HG03060 (cell line): ENCODE data around the gene IRF8.
"Not testable (repeated sequence)": the region's sequence is repeated elsewhere in the genome, so short reads cannot be mapped to it uniquely, and the experiment has no call there.

Source experiments
- ATAC-seq: cut with Tn5 transposase; IDR thresholded peaks from one replicate; pipeline ENCODE4 v1.9.1; 2021; ENCODE audit warnings: low read depth, moderate number of reproducible peaks; ENCODE audit not compliant: unreplicated experiment

The IRF8 gene

DNA sequence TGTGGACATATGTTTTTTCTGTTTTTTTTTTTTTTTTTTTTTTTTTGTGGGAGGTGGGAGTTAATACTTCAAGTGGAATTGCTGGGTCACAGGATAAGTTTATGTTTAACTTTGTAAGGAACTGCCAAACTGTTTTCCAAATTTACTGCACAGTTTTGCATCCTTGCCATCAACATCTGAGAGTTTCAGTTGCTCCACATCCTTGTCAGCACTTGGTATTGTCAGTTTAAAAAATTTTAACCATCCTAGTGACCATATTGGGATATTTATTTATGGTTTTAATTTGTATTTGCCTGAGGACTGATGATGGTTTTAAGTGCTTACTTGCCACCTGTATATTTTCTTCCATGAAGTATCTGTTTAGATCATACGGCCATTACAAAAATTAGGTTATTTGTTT is 34.0 kb upstream of the IRF8 start:
- ATAC-seq, result no peak

DNA sequence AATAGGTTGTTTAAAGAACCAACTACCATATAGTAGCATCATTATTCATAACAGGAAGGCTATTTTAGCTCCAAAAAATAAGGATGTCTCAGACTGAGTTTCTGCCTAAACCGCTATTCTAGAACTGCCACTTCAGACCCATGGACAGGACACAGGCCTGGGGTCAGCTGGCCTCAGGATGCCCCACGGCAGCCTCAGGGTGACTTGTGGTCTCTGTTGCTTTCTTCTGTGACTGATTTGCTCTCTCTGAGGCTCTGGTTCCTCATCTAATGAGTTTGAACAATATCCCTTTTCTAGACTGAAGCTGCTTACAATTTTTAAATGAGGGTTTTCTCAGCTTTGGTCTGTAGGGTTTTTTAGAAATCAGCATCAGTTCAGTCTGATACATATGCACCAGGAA is 31.8 kb upstream of the IRF8 start:
- ATAC-seq, result no peak

DNA sequence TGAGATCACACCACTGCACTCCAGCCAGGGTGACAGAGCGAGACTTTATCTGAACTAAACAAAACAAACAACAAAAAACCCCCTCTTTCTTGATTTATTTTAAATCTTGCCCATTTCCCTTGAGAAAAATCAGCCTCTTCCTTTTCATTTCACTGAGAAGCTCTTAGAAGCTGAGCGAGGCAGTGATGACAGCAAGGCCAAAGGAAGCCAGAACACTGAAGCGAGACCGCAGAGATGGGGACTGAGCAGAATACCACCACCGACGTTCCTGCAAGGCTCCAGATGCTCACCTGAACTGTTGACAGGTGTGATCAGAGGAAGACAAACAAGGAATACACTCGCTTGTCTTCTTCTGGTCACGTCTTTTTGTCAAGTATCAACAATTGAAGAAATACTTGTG is 30.5 kb upstream of the IRF8 start:
- ATAC-seq, result no peak

DNA sequence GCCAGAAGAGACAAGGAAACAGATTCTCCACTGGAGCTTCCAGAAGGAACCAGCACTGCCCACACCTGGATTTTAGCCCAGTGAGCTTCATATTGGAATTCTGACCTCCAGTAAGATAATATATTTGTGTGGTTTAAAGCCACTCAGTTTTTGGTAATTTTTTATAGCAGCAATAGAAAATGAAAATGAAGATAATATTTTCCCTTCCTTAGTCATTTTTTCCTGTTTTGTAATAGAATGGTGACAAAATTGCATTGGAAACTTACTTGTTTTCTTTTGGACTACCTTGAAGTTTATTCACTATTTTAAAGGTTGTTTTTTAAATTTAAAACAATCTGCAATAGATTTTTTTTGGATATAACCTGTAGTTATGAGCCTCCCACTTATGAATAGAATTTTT is 29.8 kb upstream of the IRF8 start:
- ATAC-seq, result no peak

DNA sequence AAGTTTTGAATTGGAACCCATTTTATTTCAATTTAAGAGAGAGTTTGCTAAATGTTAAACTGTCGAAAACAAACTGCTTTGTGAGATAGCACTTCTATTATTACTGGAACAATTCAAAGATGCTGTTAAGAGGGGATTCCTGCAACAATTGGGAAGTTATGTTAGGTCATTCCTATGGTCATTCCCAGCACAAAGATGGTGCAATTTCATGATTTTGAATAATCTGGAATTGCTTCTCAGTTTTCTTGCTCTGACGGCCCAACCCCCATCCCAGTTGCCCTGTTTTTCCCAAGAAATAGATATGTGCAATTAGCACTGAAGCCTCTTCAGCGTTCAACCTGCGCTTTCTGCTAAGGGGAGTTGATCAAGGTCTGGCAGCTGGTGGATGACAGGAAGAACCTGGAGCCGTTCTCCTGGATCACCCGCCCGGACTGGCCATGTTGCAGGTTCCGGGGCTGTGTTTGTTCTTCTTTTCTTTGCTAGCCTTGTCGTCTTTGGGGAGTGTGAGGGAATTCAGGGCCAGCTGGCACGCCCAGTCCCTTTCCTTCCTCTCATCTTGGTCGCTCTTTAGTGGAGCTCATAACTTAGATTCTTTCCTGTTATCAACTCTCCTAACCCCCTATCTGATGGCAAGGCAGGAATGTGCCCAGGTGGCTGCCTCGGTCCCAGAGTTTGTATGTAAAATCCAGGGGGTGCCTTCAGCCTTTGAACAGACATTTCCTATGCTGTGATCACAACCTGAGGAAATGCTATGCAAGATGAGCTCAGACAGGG is 29.0 kb upstream of the IRF8 start:
- ATAC-seq, result no peak

DNA sequence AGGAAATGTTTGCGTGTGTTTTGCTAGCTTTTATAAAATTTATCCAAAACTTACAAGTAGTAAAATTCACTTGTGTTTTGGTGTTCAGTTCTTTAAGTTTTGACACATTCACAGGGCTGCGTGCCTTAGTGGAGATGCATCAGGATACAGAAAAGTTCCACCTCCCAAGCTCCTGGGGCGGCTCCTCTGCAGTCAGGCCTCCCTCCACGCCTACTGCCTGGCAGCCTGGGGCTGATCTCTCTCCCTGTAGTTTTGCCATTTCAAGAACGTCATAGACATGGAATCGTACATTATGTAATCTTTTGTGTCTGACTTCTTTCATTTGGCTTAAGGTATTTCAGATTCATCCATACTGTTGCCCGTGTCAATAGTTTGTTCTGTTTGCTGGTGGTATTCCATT is 27.2 kb upstream of the IRF8 start:
- no peak for ATAC-seq

DNA sequence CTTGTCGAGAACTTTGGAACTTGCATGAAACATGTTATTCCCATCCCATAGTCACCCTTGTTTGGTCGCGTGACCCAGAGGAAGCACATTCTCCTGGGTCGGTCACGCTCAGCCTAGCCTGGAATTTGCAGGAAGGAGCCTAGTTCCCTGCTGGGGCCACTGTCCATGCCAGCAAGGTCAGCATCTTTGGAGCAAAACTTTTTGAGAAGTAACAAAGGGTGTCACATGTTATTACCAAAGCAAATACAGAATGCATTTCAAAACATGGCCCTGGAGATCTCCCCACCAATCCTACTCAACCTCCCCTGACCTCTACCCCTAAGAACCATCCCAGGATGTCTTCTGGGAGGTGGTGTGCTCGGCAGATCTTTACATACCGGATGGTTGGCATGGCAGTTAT is 26.2 kb upstream of the IRF8 start:
- ATAC-seq, result no peak

DNA sequence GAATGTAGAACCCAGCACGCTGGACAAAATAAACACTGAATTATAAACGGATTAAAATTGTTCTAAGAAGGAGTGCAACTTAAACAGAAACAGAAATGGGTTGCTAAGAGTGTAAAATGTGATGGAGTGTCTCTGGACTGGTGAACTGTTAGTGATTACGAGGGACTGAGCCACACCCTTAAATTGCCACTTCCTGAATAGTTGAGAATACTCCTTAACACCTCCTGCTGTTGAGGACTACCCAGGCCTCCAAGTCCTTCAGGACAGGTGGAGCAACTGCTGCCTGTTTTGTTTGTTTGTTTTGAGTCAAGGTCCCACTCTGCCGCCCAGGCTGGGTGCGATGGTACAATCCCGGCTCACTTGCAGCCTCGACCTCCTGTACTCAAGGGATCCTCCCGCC is 25.8 kb upstream of the IRF8 start:
- ATAC-seq, result no peak

DNA sequence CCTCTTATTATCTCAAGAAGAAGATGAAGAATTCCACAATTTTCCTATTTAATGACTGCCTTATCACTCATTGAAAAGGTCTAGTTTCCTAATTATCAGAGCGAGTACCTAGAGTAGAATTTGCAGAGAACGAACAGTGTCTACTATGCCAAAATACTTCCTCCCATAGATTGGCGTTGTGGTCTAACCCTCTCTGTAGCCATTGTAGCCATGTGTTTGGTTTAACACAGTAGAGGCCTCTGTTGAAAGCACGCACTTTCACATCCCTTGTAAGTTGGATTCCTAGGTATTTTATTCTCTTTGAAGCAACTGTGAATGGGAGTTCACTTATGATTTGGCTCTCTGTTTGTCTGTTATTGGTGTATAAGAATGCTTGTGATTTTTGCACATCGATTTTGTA is 24.9 kb upstream of the IRF8 start:
- not testable (repeated sequence) for ATAC-seq

DNA sequence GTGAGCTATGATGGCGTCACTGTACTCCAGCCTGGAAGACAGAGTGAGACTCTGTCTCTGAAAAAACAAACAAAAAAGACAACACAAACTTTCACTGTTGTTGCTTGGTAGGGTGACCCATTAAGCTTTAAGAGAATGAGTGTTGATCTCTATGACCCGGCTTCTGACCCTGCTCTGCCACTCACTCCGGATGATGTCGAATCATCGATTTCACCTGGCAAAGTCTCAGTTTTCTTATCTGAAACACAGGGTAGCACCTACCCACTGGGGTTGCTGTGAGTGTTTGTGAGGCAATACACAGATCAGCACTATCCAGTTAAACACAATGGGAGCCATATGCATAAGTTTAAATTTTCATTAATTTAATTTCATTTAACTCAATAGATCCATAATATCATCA is 20.6 kb upstream of the IRF8 start:
- ATAC-seq, result no peak

DNA sequence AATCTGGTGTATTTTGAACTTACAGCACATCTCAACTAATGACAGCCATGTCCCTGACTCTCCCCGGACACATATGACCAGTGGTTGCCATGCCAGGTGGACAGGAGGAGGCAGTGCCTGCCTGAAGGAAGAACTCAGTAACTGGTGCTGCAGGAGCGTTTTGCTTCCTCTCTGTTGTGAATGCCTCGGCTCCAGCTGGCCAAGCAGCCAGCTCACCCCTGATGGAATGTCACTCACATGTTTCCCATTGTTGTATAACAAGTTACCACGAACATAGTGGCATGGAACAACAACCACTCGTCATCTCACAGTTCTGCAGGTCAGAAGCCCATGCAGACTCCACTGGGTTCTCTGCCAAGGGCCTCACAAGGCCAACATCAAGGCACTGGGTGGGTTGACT is 20.1 kb upstream of the IRF8 start:
- no peak for ATAC-seq

DNA sequence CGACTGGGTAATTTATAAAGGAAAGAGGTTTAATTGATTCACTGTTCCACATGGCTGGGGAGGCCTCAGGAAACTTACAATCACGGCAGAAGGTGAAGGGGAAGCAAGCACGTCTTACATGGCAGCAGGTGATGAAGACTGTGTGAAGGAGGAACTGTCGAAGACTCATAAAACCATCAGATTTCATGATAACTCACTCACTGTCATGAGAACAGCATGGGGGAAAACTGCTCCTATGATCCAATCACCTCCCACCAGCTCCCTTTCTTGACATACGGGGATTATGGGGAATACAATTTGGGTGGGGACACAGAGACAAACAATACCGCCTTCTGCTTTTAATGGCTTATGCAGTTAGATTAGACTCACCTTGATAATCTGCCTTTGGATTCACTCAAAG is 19.4 kb upstream of the IRF8 start:
- no peak for ATAC-seq

DNA sequence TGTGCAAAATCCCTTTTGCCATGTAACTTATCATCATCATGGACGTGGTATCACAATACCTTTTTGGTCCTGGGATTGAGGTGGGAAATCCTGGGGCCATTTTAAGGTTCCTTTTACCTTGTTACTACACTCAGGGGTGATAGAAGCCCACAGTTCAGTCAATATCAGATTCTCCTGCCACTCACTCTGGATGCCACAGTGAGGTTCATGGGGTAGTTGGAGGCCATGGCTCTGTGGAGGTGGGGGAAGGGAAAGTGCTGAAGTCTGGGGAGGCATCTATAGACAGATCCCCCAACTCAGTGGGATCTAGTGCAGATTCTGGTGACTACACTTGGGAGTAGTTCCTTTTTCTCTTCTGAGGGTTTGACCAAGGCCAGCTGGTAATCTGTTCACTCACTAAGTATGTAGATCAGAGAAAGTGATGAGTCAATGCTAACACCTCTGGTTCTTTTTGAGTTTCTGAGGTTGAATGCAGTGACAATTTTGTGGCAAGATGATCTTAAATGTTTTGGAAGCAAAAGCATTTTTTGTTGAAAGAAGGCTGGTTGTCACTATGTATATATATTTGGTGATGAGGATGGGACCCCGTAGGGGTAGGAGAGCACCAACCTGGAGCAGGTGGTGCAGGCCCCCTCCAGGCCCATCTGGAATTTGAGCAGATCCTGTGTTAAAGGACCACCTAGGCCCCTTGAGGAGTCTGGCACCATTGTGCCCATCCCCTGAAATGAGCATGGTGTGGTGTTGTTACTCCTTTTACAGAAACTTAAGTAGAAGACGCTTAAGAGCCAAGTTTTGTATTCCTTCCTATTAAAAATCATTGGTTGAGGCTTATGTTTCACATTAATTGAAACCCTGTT is 18.8 kb upstream of the IRF8 start:
- ATAC-seq, result peak; percentile 63

DNA sequence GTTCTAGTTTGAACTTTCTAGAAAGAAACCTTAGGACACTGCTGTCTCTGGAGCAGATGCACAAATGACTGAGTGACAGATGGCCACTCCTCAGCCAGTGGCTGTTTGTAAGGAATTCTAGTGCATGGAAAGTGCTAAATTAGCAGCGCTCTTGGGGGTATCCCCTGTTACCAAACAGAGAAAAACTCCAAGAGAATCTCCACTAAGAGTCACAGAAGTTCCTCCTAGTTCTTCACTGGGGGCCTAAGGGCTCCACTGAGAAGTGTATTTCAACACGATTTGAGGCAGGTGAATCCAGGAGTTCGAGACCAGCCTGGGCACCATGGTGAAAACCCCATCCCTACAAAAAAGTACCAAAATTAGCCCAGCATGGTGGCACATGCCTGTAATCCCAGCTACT is 18.1 kb upstream of the IRF8 start:
- no peak for ATAC-seq

DNA sequence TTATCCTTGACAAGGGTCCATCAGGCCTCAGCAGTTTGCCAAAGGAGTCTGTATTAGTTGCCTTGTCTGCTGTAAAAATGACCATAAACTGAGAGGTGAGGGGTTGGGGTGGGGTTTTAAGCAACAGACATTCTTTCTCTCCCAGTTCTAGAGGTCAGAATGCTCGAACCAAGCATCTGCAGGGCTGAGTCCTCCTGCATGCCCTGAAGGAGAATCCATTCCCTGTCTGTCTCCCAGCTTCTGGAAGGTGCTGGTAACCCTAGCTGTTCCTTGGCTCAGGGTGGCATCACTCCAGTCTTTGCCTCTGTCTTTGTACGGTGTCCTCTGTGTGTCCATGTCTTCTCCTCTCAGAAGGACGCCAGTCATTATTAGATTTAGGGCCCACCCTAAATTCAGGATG is 17.5 kb upstream of the IRF8 start:
- ATAC-seq, result no peak

DNA sequence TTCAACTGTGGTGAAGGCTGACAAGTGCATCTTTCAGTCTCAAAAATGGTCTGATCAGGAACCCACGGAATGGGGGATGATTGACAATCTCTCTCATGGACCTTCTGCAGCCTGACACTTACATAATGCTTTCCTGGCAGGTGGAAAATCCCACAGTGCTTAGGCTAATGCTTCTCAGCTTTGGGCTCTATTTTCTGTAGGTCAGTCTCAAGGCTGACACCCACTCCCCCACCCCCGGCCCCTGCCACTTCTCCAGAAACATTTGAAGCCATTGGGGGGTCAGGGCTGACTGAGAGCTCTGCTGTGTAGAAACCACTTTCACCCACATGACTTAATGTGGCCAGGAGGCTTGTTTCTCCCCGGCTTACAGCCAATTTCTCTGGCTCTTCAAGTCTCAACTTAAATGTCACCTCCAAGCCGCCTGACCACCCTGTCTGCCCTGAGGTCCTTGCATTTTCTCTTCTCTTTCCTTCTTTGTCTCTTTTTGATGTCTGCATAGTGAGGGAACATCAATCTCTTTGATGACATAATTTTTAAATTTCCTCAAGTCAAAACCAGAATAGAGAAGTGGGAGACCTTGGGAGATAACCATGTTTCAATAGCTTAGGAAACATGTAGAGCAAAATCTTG is 16.7 kb upstream of the IRF8 start:
- no peak for ATAC-seq

DNA sequence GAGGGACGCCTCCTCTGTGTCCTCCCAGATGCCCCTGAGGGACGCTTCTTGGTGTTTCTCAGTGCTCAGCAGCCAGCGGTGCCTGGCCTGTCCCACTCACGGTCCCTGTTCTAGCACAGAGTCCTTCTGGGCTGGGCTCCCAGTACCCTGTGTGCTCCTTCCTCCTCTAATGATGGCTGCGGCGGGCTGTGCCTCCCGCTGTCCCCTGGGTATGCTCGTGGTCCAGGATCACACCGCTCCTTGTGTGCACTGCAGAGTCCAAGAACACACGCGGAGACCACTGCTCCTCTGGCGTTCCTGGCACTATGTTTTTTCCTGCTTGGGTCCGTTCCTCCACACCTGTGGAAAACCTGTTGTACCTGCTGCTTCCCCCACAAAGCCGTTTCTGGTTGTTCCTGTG is 15.1 kb upstream of the IRF8 start:
- ATAC-seq, result no peak

DNA sequence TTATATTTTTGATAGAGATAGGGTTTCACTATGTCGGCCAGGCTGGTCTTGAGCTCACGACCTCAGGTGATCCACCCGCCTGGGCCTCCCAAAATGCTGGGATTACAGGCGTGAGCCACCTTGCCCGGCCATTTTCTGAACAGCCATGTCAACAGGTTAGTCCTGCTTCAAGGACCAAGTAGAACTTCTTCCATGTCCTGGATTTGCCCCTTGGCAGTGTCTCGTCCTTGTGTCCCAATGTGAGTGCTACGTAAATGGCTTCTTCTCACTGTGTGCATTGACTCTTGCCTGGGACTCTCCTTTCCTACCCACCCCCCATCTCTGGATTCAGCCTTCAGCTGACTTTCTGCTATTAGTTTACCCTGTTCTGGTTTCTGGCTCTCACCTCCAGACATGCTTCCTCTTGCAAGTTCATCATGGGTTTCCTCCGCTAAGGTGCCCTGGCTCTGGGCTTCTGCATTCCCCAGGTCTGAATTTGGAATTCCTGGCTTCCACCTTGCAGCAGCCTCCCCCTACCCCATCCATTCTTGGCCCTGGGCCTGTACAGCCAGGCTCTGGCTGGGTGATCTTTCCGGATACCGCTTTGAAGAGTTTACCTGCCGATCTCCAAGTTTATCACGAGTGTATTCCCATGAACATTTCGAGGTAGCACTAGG is 14.0 kb upstream of the IRF8 start:
- no peak for ATAC-seq

DNA sequence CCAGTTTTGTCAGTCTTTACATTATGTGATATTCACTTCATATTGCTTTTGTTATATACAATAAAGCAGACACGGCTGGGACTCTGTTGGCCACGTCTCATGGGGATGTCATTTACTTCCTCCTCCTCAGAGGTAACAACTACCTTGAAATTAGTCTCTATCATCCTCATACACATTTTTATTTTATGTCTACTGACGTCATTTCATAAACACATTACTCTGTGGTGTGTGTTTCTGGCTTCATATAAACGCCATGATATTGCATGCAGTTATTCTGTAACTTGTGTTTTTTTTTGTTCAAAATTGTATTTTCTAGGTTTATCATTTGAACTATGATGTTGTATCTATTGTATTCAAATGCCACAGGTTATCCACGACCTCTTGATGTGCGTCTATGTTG is 13.4 kb upstream of the IRF8 start:
- ATAC-seq, result no peak

DNA sequence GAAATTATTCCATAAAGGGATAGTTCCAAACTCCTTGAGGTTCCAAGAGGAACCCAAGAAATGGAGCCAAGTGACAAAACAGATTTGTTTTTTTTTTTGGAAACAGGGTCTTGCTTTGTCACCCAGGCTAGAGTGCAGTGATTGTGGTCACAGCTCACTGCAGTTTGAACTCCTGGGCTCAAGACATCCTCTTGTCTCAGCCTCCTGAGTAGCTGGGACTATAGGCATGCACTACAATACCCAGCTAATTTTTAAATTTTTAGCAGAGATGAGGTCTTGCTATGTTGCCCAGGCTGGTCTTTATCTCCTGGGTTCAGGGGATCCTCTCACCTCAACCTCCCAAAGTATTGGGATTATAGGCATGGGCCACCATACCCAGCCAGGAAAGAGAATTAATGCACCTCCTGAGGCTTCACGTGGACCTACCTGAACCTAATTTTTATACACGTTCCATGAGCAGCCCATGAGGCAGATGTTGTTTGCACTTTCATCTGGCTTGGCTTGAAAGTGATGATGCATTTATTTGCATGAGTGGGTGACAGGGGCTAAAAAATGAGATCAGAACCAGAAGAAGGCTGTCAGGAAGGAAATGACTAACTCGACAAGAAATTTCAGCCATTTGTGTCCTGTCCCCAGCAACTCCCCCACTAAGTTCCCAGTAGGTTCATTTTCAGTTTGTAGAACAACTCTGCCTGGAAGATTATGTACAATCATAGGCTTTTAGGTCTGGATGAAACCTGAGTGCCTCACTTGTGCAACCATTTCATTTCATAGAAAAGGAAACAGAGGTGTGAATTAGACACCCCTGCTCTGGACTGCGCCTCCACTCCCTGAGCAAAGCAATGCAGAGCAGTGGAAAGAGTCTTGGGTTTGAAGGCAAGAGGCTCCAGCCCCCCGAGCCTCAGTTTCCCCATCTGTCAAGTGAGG is 10.3 kb upstream of the IRF8 start:
- ATAC-seq, result peak; percentile 70
